GM18502 (cell line): ENCODE results near the gene CLUH.

Experiments
- ATAC-seq: cut with Tn5 transposase; IDR thresholded peaks from one replicate; pipeline ENCODE4 v1.9.1; 2021; ENCODE audit warnings: mild to moderate bottlenecking; ENCODE audit not compliant: unreplicated experiment, poor library complexity

CLUH gene

DNA sequence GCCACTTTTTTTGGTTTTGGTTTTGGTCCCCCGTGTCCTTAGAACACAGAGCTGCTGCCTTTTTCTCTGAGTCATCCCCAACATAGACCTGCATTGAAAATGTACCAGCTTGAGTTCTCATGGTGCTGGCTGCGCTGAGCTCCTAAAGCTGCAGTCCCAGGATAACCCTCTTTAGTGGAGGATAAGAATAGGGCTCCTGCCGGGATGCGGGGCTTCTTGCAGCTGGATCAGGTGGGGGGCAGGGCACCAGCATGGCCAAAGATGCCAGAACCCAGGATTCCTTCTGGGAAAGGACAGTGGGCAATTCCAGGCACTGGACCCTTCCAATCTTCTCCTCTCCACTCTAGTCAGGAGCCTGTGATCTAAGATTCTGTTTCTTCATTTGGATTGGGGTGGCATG is 8.3 kb upstream of the CLUH start:
- ATAC-seq: no peak

DNA sequence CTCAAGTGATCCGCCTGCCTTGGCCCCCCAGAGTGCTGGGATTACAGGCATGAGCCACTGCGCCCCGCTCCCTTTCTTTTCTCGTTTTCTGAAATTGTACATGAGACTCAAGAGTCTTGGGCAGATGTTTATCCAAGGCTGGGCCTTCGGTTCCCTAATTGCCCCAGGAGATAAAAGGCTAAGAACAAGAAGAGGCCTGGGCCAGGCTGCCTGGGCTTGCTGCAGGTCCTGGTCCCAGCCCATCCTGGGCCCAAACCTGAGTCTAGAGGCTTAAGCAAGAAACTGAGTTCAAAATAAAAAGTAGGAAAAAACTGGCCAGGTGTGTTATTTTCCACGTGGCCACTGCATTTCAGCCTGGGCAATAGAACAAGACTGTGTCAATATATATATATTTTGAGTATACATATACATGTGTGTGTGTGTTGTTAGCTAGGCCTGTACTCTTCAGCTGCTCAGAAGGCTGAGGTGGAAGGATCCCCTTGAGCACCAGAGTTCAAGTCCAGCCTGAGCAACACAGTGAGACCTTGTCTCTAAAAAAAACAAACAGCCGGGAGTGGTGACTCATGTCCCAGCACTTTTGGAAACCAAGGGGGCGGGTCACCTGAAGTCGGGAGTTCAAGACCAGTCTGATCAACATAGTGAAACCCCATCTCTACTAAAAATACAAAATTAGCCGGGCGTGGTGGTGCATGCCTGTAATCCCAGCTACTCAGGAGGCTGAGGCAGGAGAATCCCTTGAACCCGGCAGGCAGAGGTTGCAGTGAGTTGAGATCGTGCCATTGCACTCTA is 6.8 kb upstream of the CLUH start:
- ATAC-seq: no peak

DNA sequence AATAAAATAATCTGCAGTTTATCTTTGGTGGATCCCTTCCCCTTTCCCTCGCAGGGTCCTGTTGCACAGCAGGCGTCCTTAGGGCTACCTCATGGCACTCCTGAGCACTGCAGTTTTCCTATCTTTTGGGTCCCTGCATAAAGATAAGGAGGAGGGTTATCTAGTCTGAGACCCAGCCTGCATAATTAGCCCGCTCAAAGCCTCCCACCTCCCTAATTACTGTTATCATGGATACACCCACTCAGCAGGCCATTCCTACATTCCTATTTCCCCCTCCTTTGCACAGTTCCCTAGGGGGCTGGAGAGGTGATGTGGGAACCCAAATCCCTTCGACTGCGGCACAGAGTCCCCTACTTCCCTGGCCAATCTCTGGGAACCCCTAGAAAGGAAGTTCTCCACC is 5.1 kb upstream of the CLUH start:
- no peak for ATAC-seq

DNA sequence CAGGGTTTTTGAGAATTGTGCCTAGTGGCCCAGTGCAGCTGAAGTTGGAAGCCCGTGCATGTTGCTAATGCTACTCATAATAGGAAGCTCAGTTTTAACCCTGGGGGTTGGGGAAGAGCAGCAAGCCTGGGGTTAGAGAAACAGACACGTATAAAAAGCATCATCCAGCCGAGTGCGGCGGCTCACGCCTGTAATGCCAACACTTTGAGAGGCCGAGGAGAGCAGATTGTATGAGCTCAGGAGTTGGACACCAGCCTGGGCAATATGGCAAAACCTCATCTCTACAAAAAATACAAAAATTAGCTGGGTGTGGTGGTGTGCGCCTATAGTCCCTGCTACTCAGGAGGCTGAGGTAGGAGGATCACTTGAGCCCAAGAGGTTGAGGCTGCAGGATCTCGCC is 2.3 kb upstream of the CLUH start:
- ATAC-seq: no peak

DNA sequence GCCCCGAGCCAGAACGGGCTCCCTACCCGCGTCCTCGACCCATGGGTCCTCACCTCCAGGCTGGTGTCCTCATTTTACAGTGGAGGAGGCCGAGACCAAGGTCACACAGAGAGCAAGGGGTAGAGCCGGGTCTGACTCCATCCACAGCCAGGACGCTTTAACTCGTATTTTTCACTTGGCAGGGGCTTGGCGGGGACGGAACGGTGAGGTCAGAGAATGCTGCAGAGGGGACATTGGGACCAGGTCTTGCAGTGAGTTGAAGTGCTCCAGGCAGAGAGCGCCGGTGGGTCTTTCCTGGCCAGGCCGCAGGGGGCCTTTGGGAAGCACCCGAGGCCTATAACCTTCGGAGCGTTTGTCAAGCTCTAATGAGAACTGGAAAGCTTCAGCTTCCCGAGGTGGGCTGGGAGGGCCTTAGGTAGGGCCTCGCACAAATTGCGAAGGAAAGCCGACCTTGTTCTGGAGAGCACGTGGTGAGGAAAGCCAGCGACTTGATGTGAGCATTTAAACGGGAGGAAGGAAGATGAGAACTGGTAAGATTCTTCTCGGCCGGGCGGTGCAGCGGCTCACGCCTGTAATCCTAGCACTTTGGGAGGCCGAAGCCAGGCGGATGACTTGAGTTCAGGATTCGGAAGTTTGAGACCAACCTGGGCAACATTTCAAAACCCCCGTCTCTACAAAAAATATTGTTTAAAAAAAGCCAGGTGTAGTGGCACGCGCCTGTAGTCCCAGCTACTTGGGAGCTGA is 908 bp upstream of the CLUH start:
- ATAC-seq: no peak

DNA sequence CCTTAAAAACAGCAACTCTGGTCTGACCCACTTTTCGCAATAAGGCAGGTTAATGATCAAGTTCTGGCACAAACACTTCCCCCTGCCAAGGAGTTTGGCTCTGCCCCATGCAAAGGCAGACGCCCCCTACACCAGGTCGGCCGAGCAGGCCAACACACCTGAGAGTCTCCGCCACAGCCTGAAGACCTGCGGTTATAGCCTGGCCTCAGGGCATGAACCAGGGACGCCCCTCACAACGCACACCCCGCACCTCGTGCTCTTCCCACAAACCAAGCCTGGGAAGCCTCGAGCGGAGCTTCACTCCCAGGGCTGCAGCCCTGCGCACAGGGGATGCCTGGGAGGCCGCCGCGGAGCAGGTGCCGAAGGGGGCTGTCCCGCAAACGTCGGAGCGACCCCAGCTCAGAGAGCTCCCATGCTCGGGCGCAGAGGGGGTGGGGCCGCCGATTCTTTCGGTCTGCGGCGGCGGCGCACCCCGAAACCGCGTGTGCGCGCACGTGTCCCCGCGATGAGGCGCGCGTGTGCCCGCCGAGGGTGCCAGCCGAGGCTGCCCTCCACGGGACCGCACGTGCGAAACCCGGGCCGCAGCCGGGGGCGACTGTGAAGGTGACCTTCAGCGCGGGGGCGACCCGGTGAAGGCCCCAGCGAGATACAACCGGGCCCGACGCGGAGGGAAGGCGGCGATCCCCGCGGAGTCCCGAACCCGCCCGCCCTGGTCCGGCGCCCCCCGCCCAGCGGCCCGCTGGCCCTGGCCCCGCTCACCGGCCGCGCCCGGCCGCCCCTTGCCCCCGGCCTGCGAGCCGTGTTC is 559 bp downstream of the CLUH start:
- peak; percentile 37 for ATAC-seq

DNA sequence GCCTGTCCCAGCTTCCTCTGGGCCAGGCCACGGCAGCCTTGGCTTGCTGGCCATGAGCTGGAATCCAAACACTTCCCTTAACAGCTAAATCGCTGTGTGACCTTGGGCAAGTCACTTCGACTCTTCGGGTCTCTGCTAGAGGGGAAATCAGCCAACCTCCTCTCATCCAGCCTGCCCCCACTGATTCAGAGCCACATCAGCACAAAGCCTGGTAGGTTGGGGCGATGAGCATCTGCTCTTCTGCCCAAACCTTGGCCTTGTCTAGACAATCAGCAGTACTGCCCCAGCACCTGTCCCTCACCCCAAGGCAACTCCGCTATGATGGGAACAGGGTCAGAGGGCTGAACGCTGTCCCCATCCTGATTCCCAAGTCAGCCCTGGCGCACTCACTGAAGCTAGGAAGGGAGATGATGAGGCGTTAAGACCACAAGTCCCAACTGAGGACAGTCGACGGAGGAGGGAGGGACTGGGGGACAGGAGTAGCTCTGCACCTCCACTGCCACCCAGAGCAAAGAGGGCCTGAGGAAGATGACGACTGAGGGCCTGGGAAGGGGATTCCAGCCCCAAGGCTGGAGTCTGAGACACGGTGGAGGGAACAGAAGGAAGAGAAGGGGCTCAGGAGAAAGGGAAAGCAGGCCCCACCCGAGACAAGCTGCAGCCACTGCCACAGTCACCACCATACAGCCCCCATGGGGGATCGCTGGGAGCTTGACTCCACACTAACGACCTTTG is 1.3 kb downstream of the CLUH start:
- no peak for ATAC-seq

DNA sequence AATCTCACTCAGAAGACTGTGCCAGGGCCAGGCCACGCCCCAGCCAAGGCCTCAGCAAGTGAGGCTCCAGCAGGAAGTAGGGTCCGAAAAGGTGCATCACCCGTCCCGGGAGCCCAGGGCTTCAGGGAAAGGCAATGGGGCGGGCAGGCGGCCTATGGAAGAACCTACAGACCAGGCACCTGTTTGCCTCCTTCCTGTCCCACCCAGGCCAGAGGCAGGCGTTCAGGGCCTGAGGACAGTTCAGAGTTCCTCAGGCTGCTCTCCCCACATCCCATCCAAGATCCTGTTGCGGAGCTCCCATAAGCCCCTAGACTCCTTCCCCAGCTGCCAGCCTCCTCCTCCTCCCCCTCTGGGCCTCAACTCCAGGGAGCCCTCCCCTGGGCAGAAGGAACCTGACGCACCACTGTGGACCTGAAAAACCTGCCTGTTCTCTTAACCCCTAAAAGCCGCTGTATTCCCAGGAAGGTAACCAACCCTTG is 2.3 kb downstream of the CLUH start:
- ATAC-seq: no peak

DNA sequence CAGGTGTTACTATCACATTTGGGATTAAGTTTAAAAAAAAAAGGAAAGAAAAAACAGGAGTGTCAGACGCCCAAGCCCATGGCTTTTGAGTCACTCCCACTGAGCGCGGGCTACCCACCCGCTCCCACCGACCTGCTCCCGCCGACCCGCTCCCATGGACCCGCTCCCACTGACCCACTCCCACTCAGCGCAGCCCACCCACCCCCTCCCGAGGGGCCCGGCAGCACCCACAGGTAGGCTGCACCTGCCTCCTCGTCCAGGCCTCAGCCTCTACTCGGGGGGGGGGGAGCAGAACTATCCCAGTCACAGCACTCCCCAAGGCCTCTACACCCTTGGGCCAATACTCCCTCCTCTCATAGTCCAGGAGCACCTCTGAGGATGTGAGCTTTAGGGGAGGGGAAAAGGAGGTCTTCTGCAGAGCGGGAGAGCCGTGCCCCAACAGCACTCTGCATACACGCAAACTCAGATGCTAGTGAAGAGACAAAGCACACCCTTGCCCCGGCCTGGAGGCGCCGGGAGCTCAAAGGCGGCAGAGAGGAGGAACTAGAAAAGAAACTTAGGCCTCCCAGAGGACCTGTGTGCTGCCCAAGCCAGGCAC is 2.9 kb downstream of the CLUH start:
- ATAC-seq: no peak

DNA sequence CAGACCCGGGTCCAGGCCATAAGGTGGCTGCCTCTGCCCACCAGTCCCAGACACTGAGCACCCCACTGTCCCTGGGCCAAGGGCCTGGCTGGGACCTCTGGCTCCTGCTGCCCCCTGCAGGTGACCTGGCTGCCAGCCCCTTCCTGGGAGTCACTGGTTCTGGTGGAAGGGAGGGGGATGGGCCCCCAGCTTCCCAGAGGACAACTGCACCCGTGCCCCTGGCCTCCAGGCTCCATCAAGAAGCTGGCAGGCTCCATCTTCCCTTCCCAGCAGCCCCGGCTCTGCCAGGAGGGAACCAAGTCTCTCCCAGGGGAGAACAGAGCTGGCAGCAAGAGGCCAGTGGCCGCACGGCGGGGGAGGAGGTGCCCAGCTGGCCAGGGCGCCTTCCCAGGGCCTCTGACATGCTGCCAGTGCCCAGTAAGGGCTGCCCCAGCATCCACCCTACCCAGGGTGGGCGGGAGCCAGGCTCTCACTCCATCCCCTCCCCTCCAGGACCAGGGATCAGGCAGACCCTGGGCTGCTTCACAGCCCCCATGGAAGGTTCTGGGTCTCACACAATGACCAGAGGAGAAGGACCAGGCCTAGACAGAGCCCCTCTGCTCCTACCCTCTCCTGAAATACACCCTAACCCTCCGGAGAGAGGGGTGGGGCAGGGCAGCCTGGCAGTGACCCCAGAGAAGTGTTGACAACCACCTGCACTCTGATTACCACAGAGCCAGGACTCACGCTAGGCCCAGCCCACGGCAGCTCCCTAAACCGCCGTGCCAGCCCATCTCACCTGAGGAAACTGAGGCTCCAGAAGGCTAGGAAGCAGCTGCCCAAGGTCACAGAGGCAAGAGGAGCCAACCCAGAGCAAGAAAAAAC is 3.6 kb downstream of the CLUH start:
- no peak for ATAC-seq

DNA sequence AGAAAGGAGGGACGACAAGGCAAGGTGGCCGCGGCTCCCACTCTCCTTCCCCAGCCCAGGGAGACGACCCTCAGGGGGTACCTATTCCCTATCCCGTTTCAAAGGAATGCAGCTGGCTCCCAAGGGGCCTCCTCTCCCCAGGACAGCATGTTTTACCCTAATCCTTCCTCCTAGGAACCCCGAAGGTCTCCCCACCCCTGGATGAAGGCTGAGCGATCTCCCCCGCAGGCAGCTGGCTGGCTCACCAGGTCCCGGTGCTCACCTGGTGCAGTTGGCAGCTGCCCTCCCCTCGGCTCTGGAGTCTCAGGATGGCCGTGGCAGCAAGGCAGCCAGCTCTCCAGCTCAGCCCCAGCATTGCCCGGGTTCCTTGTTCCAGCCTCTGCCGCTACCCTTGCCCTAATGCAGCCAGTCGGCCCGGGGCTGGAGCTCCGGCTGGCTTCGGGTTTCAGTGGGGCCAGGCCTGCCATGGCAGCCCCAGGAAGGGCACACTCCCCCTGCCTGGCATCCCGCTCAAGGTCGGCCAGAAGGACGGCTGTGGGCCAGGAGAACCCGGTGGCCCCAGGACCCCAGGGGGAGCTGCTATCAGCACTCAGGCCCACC is 4.6 kb downstream of the CLUH start:
- no peak for ATAC-seq

DNA sequence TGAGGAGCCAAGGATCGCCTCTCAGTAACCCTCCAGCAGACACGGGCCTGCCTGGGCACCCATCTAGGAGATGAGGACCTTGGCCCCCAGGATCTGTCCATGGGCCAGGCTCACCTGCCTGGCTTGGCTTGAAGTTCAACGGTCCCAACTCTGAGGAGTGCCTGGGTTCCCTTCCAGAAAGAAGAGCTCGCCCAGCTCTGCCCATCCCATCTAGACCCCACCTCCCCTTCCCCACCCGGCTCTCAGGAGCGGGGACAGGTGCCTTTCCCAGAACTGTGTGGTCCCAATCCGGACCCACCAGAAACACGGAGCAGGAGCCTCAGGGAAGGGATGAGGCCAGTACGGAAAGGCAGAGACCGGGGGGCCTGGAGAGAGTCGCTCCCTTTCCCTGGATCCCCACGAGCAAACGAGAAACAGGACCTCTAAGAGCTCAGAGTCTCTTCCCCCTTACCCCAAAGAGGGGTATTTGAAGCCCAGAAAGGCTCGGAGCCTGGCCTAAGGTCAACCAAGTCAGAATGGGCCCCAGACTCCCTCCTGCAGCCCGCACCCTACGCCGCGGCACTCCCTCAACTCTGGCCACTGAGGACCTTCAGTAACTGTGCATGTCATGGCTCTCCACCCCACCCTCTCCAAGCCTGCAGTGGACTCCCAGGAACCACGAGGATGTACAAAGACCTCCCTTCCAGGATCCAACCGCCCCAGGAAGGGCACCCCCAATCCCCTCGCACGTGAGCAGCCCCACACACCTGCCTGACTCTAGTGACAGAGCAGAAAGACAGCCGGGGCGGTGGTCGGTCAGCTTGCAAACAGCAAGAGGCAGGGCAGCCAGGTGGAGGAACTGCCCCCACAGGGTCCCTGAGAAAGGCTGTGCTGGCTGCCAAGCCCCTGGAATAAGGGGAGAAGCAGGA is 5.4 kb downstream of the CLUH start:
- no peak for ATAC-seq

DNA sequence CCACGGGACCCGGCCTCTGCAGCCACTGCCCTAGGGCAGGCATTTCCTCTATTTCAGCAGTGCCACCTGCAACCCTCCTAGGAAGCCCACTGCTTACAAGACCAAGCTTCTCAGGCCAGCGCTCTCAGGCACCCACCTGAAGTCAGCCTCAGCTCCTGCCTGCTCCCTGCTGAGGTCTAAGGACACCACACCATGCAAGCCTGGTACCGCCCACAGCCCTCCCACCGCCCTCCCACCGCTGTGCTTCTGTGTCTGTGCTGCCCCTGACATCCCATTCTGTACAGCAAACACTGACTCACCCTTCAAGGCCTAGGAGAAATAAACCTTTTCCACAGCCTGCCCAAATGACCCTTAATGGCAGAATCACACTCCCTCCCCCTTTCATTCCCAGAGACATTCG is 6.3 kb downstream of the CLUH start:
- no peak for ATAC-seq

DNA sequence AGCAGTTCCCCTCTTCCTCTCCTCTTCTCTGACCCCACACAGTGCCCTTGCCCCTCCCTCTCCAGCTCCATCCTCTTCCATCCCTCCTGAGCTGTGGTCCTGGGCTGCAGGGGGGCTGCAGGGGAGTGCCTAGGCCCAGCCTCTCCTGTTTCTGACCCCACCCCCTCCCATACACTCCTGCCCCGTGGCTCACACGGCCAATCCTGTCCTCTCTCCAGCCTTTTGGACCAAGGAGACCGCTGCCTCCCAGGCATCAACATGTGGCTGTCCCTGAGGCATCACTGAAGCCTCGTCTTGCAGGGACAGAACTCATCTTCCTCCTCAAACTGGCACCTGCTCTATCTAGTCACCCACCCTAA is 6.7 kb downstream of the CLUH start:
- ATAC-seq: no peak

DNA sequence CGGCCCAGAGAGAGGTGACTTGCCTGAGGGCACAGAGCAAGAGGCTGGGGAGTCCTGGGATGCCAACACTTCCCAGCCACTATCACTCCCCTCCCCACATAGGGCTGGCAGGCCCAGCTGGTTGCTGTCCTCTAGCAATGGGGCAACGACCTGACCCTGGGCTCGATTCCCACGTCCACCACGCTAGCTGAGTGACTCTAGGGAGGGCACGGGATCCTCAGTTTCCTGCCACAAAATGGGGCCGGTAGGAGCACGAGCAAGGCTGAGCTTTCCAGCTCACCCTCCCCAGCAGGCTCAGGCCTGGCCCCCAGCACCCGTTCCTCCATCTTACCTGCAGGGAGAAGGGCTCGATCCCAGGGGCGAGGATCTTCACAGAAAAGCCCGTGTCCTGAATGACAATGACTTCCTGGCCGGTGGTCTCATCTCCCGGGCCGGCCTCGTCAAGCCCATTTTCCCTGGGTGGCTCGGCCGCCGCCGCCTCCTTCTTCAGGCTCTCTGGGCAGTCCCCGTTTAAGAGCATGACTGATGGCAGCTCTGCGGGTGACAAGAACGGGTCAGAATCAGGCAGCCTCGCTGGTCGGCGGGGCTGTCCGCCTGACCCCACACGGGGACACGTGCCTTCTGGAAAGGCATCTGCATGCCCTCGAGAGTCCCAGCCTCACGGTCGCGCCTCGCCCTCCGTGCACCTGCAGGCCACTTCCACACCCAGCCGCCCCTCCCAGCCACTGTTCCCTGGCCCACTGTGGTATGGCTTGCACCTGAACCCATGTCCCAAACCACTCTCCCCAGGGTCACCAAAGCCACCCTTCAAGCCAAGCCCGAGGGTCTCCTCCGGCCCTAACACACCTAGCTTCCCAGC is 7.3 kb downstream of the CLUH start:
- ATAC-seq: no peak

DNA sequence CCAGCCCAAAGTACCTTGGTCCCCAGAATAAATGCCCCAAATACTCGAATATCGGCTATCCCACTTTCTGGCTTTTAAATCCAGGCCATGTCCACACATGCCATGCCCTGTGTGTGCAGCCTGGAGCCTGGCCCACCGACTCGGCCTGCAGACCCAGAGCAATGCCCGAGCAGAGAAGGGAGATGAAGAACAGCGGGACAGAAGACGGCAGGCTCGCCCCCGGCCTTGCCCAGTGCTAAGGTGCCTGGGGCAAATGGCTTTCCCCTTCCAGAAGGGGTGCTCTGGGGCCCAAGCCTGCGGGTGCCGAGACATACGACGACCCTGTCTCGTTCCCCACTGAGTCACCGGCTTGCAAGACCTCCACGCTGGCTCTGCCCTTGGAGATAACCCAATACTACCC is 8.0 kb downstream of the CLUH start:
- ATAC-seq: no peak

DNA sequence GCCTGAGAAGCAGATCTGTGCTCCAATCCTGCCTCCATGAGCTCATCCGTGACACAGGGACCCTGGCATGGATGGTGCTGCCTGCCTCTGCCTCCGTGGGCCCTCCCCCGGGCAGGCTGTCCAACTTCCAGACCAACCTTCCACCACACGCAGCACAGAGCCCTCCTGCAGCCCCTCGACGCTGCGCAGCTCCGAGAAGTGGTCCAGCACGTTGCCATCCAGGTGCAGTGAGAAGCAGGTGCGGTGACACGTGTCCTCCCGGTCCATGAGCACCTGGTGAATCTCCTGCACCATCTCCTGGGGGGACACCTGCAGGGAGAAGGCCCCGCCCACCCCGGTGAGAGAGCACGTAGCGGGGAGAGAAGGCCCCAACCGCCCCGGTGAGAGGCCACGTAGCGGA is 8.4 kb downstream of the CLUH start:
- ATAC-seq: no peak
